CD4-positive, alpha-beta T cell treated with Interleukin-6 at 100 ng/mL for 8 hours (primary cell): Measurements from ENCODE around the gene C1S.
"Not testable (repeated sequence)": the region's sequence is repeated elsewhere in the genome, so short reads cannot be mapped to it uniquely, and the experiment has no call there.

ENCODE experiments used
- DNase-seq: peaks from one replicate; pipeline ENCODE4 v3.0.0-alpha.2; 2020; ENCODE audit warnings: mixed read lengths, low spot score

The C1S gene

GRCh38 chr12:7060353-7060954, at the start of gene C1S:
Gene C1S (plus strand): TSS chr12:7060718. CDS start chr12:7061913, 1,195 bp downstream.
- DNase-seq, result no peak

GRCh38 chr12:7011398-7011797, 49.1 kb upstream of the C1S start:
- not testable (repeated sequence) for DNase-seq

- DNase-seq, result no peak
Measured at GRCh38 chr12:7012024-7012607, 48.4 kb upstream of the C1S start.

- no peak for DNase-seq
Measured at GRCh38 chr12:7013101-7013500, 47.4 kb upstream of the C1S start.

GRCh38 chr12:7015555-7016370, 44.8 kb upstream of the C1S start:
- DNase-seq, result no peak

- no peak for DNase-seq
Measured at GRCh38 chr12:7016958-7017571, 43.5 kb upstream of the C1S start.

GRCh38 chr12:7017870-7018349, 42.6 kb upstream of the C1S start:
- peak; percentile 2 for DNase-seq

- peak; percentile 97 for DNase-seq
Measured at GRCh38 chr12:7018350-7019042, 42.0 kb upstream of the C1S start, which contains the start of gene LPCAT3. Gene LPCAT3 (minus strand): TSS chr12:7018476. CDS start chr12:7018424, 52 bp downstream.

- no peak for DNase-seq
Measured at GRCh38 chr12:7019043-7019569, 41.4 kb upstream of the C1S start.

- DNase-seq, result no peak
Measured at GRCh38 chr12:7021956-7022355, 38.6 kb upstream of the C1S start.

GRCh38 chr12:7023114-7023513, 37.4 kb upstream of the C1S start:
- DNase-seq, result no peak

GRCh38 chr12:7026854-7027253, 33.7 kb upstream of the C1S start:
- no peak for DNase-seq

- DNase-seq, result no peak
Measured at GRCh38 chr12:7031306-7031705, 29.2 kb upstream of the C1S start.

- no peak for DNase-seq
Measured at GRCh38 chr12:7032990-7033389, 27.5 kb upstream of the C1S start.

- DNase-seq, result no peak
Measured at GRCh38 chr12:7034464-7034863, 26.1 kb upstream of the C1S start.

- no peak for DNase-seq
Measured at GRCh38 chr12:7035463-7035862, 25.1 kb upstream of the C1S start.

- not testable (repeated sequence) for DNase-seq
Measured at GRCh38 chr12:7037411-7037810, 23.1 kb upstream of the C1S start.

- DNase-seq, result no peak
Measured at GRCh38 chr12:7038591-7038990, 21.9 kb upstream of the C1S start.

GRCh38 chr12:7039403-7039802, 21.1 kb upstream of the C1S start:
- no peak for DNase-seq

- DNase-seq, result no peak
Measured at GRCh38 chr12:7042842-7043241, 17.7 kb upstream of the C1S start.

GRCh38 chr12:7045913-7046312, 14.6 kb upstream of the C1S start:
- DNase-seq, result no peak
